HG03060 (cell line): ENCODE data around the gene IL15.

ENCODE experiments used
- ATAC-seq: cut with Tn5 transposase; IDR thresholded peaks from one replicate; pipeline ENCODE4 v1.9.1; 2021; ENCODE audit warnings: low read depth, moderate number of reproducible peaks; ENCODE audit not compliant: unreplicated experiment

Gene IL15

DNA sequence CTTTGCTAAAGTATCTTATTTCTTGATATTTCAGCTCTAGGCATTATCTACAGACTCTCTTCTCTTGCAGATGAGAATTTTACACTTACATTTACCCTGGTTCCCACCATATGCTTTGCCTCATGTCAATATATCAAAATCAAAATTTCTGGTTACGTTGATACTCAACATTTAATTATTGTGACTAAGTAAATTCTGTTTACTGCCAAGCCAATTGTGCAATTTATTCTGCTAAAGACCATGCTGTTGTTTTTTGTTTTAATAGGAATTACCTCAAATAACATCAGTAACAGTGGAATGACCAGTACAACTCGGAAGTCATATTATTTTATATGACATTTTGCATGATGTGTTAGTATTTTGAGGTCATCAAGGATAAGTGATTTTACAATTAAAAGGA lies 125.5 kb downstream of the IL15 start:
- no peak for ATAC-seq

DNA sequence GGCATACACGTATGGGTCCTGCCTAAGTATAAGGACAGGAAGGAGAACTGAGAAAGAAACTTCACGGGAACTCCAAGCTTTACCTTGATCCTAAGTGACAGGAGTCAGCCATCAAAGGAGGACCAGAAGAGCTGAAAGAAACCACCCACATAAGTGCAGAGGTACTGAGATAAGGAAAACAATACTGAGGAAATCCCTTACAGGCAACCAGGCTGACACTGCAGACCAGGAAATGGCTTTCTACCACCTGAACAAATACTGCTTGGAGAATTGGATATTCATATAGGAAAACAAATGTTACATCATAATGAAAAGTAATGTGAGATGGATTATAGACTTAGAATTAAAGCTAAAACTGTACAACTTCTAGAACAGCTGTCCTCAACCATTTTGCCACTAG lies 127.0 kb downstream of the IL15 start:
- no peak for ATAC-seq

DNA sequence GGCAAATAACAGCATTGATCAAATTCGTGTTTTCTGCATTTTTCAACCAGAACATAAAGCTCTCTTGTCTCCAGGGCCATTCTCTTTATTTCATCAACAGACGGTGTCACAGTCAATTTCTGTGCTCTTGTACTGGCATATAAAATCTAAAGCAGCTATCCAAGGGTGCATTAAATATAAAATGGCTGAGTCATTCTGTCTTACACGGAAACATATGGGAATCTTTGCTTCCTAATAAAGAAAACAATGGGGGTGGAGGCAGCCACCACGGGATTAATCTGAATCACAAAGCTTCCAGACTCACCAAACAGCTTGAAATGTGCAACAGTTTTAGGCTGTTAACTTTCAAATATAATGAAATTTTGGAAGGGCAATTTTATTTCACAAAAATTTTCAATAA lies 132.6 kb downstream of the IL15 start:
- ATAC-seq: no peak

DNA sequence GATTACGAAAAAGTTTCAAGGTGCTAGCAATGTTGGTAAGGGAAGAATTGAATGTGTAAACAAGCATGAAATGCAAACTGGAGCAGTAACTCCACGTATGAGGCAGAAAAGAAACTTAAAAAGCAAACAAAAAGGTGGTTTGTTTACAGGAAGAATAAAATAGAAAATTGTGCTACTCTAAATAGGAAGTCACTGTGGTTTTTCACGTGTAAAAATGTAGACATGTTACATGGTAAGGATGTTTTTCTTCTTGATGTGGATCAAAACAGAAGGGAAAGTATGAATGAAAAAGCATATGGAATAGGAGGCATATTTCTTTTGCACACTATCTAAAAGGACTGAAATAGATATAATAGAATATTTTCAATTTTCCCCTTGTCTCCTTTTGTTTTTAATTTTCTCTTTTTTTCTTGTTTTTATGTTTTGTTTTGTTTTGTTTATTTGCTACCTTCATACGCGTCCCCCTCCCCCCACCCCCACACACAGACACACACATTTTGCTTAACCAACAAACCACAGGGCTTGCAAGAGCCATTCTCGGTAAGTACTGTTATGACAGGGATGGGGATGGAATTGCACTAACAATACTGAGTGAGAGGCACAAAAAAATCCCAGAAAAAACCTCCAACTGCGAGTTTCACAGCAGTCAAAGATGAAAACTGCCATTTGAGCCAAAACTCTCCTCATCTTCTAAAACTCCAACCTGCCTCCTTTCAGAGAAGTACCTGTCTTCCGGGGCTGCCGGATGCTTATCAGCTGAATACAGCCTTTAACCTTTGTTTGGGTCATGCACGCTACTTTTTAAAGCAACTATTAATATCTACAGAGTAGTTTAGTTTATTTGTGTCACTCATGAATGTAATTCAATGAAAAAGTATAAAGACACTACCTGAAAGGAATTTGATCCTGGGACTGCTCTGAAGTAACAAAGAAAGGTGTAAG lies 135.8 kb downstream of the IL15 start:
- ATAC-seq: peak; percentile 73

DNA sequence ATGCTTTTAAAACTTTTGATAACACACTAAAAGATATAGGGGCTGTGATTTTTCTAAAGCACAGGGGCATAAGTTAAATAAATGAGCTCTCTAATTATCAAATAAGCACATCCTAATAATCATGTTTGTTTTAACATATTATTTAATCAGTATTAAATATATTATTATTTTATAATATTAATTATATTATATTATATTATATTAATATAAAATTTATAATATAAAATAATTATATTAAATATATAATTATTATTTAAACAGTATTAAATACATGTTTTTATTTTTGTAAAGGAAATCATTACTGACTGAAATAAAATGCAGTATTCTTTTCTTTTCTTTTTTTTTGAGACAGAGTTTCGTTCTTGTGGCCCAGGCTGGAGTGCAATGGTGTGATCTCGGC lies 136.5 kb downstream of the IL15 start:
- ATAC-seq: no peak

DNA sequence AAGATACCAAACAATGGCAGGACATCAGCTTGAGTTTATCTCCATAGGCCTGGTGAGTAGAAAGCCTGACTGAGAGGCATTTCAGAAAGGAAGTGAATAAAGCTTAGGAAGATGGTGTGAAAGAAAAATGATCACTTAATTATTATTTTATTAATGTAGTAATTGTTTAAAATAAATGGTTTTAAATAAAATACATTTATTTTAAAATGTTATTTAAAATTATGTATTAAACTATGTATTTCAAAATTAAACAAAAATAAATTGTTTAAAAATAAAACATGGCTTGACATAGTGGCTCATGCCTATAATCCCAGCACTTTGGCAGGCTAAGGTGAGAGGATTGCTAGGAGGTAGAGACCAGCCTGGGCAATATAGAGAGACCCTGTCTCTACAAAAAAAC lies 145.8 kb downstream of the IL15 start:
- ATAC-seq: no peak
